ENCODE measurements around the gene AGBL1.

AGBL1 gene

GRCh38 chr15:86903642-86904421, 824.2 kb downstream of the AGBL1 start:
- no peak for DNase-seq

- no peak for DNase-seq
Observed at GRCh38 chr15:86905625-86906256, 826.1 kb downstream of the AGBL1 start.

- DNase-seq: no peak
Observed at GRCh38 chr15:86906376-86906775, 826.7 kb downstream of the AGBL1 start.

GRCh38 chr15:86911022-86911421, 831.4 kb downstream of the AGBL1 start:
- DNase-seq: no peak

- DNase-seq: no peak
Observed at GRCh38 chr15:86912661-86913060, 833.0 kb downstream of the AGBL1 start.

- DNase-seq: no peak
Observed at GRCh38 chr15:86915811-86916331, 836.2 kb downstream of the AGBL1 start.

GRCh38 chr15:86916671-86917360, 837.1 kb downstream of the AGBL1 start:
- DNase-seq: no peak

- no peak for DNase-seq
Observed at GRCh38 chr15:86917361-86917671, 837.6 kb downstream of the AGBL1 start.

- DNase-seq: no peak
Observed at GRCh38 chr15:86919581-86919980, 839.9 kb downstream of the AGBL1 start.

GRCh38 chr15:86929461-86929860, 849.8 kb downstream of the AGBL1 start:
- DNase-seq: no peak

- DNase-seq: no peak
Observed at GRCh38 chr15:86932456-86932855, 852.8 kb downstream of the AGBL1 start.

- no peak for DNase-seq
Observed at GRCh38 chr15:86935841-86936240, 856.2 kb downstream of the AGBL1 start.

GRCh38 chr15:86942285-86942684, 862.6 kb downstream of the AGBL1 start:
- DNase-seq: no peak

- DNase-seq: no peak
Observed at GRCh38 chr15:86948719-86949118, 869.0 kb downstream of the AGBL1 start.

GRCh38 chr15:86959254-86959653, 879.6 kb downstream of the AGBL1 start:
- DNase-seq: no peak

GRCh38 chr15:86961669-86962068, 882.0 kb downstream of the AGBL1 start:
- no peak for DNase-seq

- DNase-seq: no peak
Observed at GRCh38 chr15:86964271-86964670, 884.6 kb downstream of the AGBL1 start.

GRCh38 chr15:86968244-86968643, 888.6 kb downstream of the AGBL1 start:
- no peak for DNase-seq

GRCh38 chr15:86969364-86969763, 889.7 kb downstream of the AGBL1 start:
- DNase-seq: no peak

- DNase-seq: no peak
Observed at GRCh38 chr15:86973284-86973844, 893.7 kb downstream of the AGBL1 start.

- DNase-seq: no peak
Observed at GRCh38 chr15:86988033-86988432, 908.4 kb downstream of the AGBL1 start.

GRCh38 chr15:87021751-87022150, 942.1 kb downstream of the AGBL1 start:
- no peak for DNase-seq

- no peak for DNase-seq
Observed at GRCh38 chr15:87031540-87032230, 952.0 kb downstream of the AGBL1 start.
